Keratinocyte (primary cell): ENCODE data around the gene EML2. TPM values are rescaled to one million over a fixed set of nuclear protein-coding genes. Genes with fewer than 3 reads are reported as not detected.

ENCODE experiments used
- DNase-seq: peaks from one replicate; pipeline ENCODE4 v3.0.0-alpha.2; 2011; ENCODE audit warnings: low read depth, missing footprints, low spot score
- FAIRE-seq: peaks from 2 replicates; lab custom pipeline; 2011; peaks lifted over from hg19 to GRCh38; lab: Jason Lieb, UNC
- H2AFZ ChIP-seq: 2 replicates; pipeline ENCODE4 v1.6.0; 2012; ENCODE audit warnings: low read length, control low read depth, inconsistent platforms; ENCODE audit not compliant: control insufficient read depth
- H3K27ac ChIP-seq: 2 replicates; pipeline ENCODE4 v1.5.1; 2011; ENCODE audit warnings: low read length; ENCODE audit not compliant: control insufficient read depth, insufficient read depth
- H3K27me3 ChIP-seq: 3 replicates; pipeline ENCODE4 v1.6.0; 2011; ENCODE audit warnings: low read length; ENCODE audit not compliant: control insufficient read depth, insufficient read depth; ENCODE audit errors: extremely low read depth
- H3K36me3 ChIP-seq, 2 experiments: 2 replicates in 1 of 2; 3 replicates in 1 of 2; pipeline ENCODE4 v1.5.1; 2011; ENCODE audit warnings: low read length in 2 of 2, mild to moderate bottlenecking in 1 of 2; ENCODE audit not compliant: control insufficient read depth in 2 of 2, insufficient read depth in 2 of 2; ENCODE audit errors: extremely low read depth in 1 of 2
- H3K4me1 ChIP-seq: 3 replicates; pipeline ENCODE4 v1.5.1; 2011; ENCODE audit warnings: low read length; ENCODE audit not compliant: control insufficient read depth, insufficient read depth; ENCODE audit errors: extremely low read depth
- H3K4me2 ChIP-seq: 3 replicates; pipeline ENCODE4 v1.6.0; 2011; ENCODE audit warnings: low read depth, low read length; ENCODE audit not compliant: control insufficient read depth, insufficient read depth; ENCODE audit errors: extremely low read depth
- H3K4me3 ChIP-seq, 3 experiments: fragments of 200-600 bp in 1 of 3; sonication (generic) in 1 of 3; 2 replicates in 2 of 3; 3 replicates in 1 of 3; pipeline ENCODE4 v1.5.1; 2011 to 2016; ENCODE audit warnings: low read length in 3 of 3, mild to moderate bottlenecking in 3 of 3, control low read depth in 2 of 3, inconsistent platforms in 1 of 3, low read depth in 1 of 3, mixed read lengths in 1 of 3, mixed run types in 1 of 3, moderate library complexity in 1 of 3; ENCODE audit not compliant: control insufficient read depth in 2 of 3, insufficient read depth in 2 of 3; ENCODE audit errors: extremely low read depth in 1 of 3
- H3K79me2 ChIP-seq: 2 replicates; pipeline ENCODE4 v1.6.0; 2012; ENCODE audit warnings: low read length; ENCODE audit not compliant: control insufficient read depth, insufficient read depth
- H3K9ac ChIP-seq: 3 replicates; pipeline ENCODE4 v1.6.0; 2011; ENCODE audit warnings: low read length; ENCODE audit not compliant: control insufficient read depth, insufficient read depth; ENCODE audit errors: extremely low read depth
- H3K9me1 ChIP-seq: 3 replicates; pipeline ENCODE4 v1.6.0; 2011; ENCODE audit warnings: low read length; ENCODE audit not compliant: control insufficient read depth, insufficient read depth; ENCODE audit errors: extremely low read depth
- H3K9me3 ChIP-seq: 2 replicates; pipeline ENCODE4 v1.5.1; 2012; ENCODE audit warnings: low read depth, low read length; ENCODE audit not compliant: control insufficient read depth
- H4K20me1 ChIP-seq: 3 replicates; pipeline ENCODE4 v1.6.0; 2011; ENCODE audit warnings: low read length; ENCODE audit not compliant: control insufficient read depth, insufficient read depth; ENCODE audit errors: extremely low read depth
- CTCF ChIP-seq, 3 experiments: IDR thresholded peaks in 1 of 3; conservative IDR thresholded peaks in 1 of 3; optimal IDR thresholded peaks in 1 of 3; 2 replicates in 2 of 3; 3 replicates in 1 of 3; pipeline versions ENCODE3 to v1.5.1; 2011; ENCODE audit warnings: low read length in 3 of 3, mild to moderate bottlenecking in 3 of 3, moderate library complexity in 2 of 3, control low read depth in 1 of 3, inconsistent platforms in 1 of 3; ENCODE audit not compliant: insufficient read depth in 2 of 3; ENCODE audit errors: extremely low read depth in 1 of 3
- EZH2 ChIP-seq: IDR thresholded peaks from one replicate; pipeline ENCODE4 v1.6.1; 2012; ENCODE audit warnings: inconsistent platforms, mild to moderate bottlenecking, low read length, moderate library complexity
- dilution Hi-C: fragments of 300-500 bp; cut with MboI; formaldehyde crosslinking; loops from one replicate; pipeline ENCODE4 v1.7.0; 2020; ENCODE audit warnings: low sequenced_read_pairs; ENCODE audit not compliant: extremely low pct_ligation_motif_present
- polyA plus RNA-seq, 5 experiments: library from polyadenylated mRNA; depleted of rRNA in 3 of 5; stranded (reverse) in 3 of 5; stranded (forward) in 1 of 5; unstranded in 1 of 5; fragments of >200 nt; gene quantifications; 1 replicate in 1 of 5; 2 replicates in 3 of 5; 3 replicates in 1 of 5; pipeline versions ENCODE4 v1.2.1 to v1.2.3, GENCODE V29; 2011 to 2012; ENCODE audit warnings: missing spikeins in 2 of 5, low read depth in 1 of 5, low replicate concordance in 1 of 5

Gene EML2
- polyA plus RNA-seq, 1 donor (not counting 4 experiments of a cell fraction or from before 2014, with no cell fraction given): 43.4 TPM

DNA sequence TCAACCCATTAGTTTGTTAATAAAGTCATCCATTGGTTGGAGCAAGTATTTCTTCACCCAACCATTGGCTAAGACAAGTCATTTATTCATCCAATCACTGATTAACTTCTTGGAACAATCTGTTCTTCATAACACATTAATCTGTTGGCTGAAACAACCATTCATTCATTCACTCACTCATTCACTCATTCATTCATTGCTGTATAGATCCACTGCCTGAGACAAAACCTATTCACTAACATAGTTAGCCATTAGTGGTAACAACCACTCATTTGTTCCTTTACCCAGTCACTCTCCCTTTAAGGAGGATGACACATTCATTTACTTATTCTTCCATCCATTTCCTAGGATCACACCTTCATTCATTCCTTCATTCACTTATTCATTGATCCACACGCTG lies 15.2 kb downstream of the EML2 start:
- TF ChIP-seq CTCF (optimal IDR thresholded peaks at IDR 0.05 in 1 of 3, IDR thresholded peaks at IDR 0.05 in 1 of 3, conservative IDR thresholded peaks at IDR 0.05 in 1 of 3; ENCODE audit: extremely low read depth in 1 of 3, insufficient read depth in 2 of 3, low read length in 3 of 3) (no peak), EZH2 (no peak)
- H3K79me2 ChIP-seq: no peaks in the 10 kb centered on the region
- H3K9me1 ChIP-seq: no peaks in the 10 kb centered on the region
- no peaks in the 10 kb centered on the region for H3K27me3 ChIP-seq
- peaks cover 34% of the 10 kb centered on the region in 2 experiments for H3K36me3 ChIP-seq
- no peak for FAIRE-seq
- H3K4me2 ChIP-seq: no peak overlapping the region
- H2AFZ ChIP-seq: no peak overlapping the region
- H3K9me3 ChIP-seq: no peaks in the 10 kb centered on the region
- H3K4me3 ChIP-seq: no peak overlapping the region
- DNase-seq: no peak
- dilution Hi-C loops: no loop called here
- no peaks in the 10 kb centered on the region for H4K20me1 ChIP-seq
- no peaks in the 10 kb centered on the region for H3K4me1 ChIP-seq
- H3K9ac ChIP-seq: no peak overlapping the region
- no peak overlapping the region for H3K27ac ChIP-seq

DNA sequence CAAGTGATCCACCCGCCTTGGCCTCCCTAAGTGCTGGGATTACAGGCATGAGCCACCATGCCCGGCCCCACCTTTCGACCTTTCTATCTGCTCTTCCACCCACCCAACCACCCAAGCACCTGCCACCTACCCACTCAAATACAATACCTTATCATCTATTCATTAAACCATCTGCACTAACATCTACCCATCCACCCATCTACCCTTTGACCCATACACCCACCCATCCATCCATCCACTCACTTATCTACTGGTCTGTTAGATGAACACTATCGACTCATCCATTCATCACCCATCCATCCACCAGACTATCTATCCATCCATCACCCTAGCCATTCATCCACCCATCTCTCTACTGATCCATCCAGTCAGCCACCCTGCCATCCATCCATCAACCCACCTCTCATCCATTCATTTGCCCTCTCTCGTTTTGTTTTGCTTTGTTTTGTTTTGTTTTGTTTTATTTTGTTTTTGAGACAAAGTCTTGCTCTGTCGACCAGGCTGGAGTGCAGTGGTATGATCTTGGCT lies 17.2 kb downstream of the EML2 start:
- Histone ChIP-seq H4K20me1 (no peaks in the 10 kb centered on the region), H3K9me3 (no peaks in the 10 kb centered on the region), H3K4me1 (no peaks in the 10 kb centered on the region), H3K4me3 (no peak overlapping the region), H3K9ac (no peak overlapping the region), H2AFZ (no peak overlapping the region), H3K9me1 (no peaks in the 10 kb centered on the region), H3K79me2 (no peaks in the 10 kb centered on the region), H3K4me2 (no peak overlapping the region), H3K27me3 (no peaks in the 10 kb centered on the region), H3K27ac (no peak overlapping the region), H3K36me3 (peaks cover 32% of the 10 kb centered on the region in 2 experiments)
- no peak for TF ChIP-seq EZH2
- TF ChIP-seq CTCF (optimal IDR thresholded peaks at IDR 0.05 in 1 of 3, IDR thresholded peaks at IDR 0.05 in 1 of 3, conservative IDR thresholded peaks at IDR 0.05 in 1 of 3; ENCODE audit: extremely low read depth in 1 of 3, insufficient read depth in 2 of 3, low read length in 3 of 3): no peak
- dilution Hi-C loops: no loop called here
- FAIRE-seq: no peak
- no peak for DNase-seq
